Measurements from ENCODE around the gene RFX1.

DNA sequence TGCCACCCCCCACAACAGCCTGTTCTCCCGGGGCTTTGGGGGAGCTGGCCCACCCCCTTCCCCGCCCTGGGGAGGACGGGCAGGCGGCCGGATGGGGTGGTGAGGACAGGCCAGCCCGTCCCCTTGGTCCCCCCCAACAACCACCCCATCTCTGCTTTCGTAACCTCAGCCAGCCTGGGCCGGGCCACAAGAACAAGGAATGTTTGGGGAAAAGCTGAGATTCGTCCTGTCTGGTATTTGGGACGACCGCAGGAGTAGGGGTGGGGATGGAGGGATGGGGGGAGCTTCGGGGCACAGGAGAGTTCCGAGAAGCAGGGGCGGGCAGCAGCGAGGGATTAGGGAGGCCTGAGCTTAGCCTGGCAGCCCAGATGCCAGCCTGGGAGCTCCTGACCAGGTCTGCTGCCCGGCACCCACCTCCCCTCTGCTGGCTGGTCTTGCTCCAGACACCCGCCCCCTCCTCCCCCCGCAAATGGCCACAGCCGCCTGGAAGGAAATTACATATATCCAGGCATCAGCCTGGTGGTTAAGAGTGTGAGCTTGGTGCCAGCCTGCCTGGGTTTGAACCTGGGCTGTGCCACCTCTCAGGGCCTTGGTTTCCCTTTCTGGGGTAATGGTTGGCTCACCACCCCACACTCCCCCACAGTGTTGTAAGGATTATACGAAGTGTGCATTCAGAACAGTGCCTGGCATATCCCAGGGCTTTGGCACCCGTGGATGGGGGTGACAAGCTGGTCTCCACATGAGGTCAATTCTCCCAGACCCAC lies 67.6 kb downstream of the RFX1 start, which contains the start of gene PODNL1:
- TF ChIP-seq, protein P1, sequence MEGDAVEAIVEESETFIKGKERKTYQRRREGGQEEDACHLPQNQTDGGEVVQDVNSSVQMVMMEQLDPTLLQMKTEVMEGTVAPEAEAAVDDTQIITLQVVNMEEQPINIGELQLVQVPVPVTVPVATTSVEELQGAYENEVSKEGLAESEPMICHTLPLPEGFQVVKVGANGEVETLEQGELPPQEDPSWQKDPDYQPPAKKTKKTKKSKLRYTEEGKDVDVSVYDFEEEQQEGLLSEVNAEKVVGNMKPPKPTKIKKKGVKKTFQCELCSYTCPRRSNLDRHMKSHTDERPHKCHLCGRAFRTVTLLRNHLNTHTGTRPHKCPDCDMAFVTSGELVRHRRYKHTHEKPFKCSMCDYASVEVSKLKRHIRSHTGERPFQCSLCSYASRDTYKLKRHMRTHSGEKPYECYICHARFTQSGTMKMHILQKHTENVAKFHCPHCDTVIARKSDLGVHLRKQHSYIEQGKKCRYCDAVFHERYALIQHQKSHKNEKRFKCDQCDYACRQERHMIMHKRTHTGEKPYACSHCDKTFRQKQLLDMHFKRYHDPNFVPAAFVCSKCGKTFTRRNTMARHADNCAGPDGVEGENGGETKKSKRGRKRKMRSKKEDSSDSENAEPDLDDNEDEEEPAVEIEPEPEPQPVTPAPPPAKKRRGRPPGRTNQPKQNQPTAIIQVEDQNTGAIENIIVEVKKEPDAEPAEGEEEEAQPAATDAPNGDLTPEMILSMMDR (IDR thresholded peaks at IDR 0.05 in 2 of 3, conservative IDR thresholded peaks at IDR 0.05 in 1 of 3; ENCODE audit: insufficient read depth in 2 of 3, low read depth in 1 of 3, low read length in 3 of 3): no peak
- no peak for TF ChIP-seq RB1 (IDR thresholded peaks at IDR 0.05; ENCODE audit: low read depth)
- TF ChIP-seq, protein P2, sequence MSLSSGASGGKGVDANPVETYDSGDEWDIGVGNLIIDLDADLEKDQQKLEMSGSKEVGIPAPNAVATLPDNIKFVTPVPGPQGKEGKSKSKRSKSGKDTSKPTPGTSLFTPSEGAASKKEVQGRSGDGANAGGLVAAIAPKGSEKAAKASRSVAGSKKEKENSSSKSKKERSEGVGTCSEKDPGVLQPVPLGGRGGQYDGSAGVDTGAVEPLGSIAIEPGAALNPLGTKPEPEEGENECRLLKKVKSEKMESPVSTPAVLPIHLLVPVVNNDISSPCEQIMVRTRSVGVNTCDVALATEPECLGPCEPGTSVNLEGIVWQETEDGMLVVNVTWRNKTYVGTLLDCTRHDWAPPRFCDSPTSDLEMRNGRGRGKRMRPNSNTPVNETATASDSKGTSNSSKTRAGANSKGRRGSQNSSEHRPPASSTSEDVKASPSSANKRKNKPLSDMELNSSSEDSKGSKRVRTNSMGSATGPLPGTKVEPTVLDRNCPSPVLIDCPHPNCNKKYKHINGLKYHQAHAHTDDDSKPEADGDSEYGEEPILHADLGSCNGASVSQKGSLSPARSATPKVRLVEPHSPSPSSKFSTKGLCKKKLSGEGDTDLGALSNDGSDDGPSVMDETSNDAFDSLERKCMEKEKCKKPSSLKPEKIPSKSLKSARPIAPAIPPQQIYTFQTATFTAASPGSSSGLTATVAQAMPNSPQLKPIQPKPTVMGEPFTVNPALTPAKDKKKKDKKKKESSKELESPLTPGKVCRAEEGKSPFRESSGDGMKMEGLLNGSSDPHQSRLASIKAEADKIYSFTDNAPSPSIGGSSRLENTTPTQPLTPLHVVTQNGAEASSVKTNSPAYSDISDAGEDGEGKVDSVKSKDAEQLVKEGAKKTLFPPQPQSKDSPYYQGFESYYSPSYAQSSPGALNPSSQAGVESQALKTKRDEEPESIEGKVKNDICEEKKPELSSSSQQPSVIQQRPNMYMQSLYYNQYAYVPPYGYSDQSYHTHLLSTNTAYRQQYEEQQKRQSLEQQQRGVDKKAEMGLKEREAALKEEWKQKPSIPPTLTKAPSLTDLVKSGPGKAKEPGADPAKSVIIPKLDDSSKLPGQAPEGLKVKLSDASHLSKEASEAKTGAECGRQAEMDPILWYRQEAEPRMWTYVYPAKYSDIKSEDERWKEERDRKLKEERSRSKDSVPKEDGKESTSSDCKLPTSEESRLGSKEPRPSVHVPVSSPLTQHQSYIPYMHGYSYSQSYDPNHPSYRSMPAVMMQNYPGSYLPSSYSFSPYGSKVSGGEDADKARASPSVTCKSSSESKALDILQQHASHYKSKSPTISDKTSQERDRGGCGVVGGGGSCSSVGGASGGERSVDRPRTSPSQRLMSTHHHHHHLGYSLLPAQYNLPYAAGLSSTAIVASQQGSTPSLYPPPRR (CRISPR knock-in tag; IDR thresholded peaks at IDR 0.05; ENCODE audit: borderline replicate concordance): no peak
- TF ChIP-seq EZH2 (IDR thresholded peaks at IDR 0.05; ENCODE audit: borderline replicate concordance, low read depth, low read length): no peak
- no peak for TF ChIP-seq ZNF175 (CRISPR knock-in tag; IDR thresholded peaks at IDR 0.05; ENCODE audit: low read depth)
- TF ChIP-seq PHB2 (IDR thresholded peaks at IDR 0.05; ENCODE audit: low read depth): no peak
- TF ChIP-seq SMARCC2 (IDR thresholded peaks at IDR 0.05; ENCODE audit: low read depth): no peak
- TF ChIP-seq ZFP36 (IDR thresholded peaks at IDR 0.05; ENCODE audit: low read depth, low read length, partially characterized antibody): no peak
- TF ChIP-seq, protein P3, sequence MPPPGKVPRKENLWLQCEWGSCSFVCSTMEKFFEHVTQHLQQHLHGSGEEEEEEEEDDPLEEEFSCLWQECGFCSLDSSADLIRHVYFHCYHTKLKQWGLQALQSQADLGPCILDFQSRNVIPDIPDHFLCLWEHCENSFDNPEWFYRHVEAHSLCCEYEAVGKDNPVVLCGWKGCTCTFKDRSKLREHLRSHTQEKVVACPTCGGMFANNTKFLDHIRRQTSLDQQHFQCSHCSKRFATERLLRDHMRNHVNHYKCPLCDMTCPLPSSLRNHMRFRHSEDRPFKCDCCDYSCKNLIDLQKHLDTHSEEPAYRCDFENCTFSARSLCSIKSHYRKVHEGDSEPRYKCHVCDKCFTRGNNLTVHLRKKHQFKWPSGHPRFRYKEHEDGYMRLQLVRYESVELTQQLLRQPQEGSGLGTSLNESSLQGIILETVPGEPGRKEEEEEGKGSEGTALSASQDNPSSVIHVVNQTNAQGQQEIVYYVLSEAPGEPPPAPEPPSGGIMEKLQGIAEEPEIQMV (tag; conservative IDR thresholded peaks at IDR 0.05; ENCODE audit: low read depth): no peak
